ENCODE measurements around the gene MUC21. TPM values are rescaled to one million over a fixed set of nuclear protein-coding genes. Genes with fewer than 3 reads are reported as not detected.
"Not testable (repeated sequence)": the region's sequence is repeated elsewhere in the genome, so short reads cannot be mapped to it uniquely, and the experiment has no call there.

MUC21 gene
- total RNA-seq, 2 experiments from 2014 or later, result not detected

GRCh38 chr6:31010393-31011060, 27.0 kb downstream of the MUC21 start, which contains the start of gene MUC22:
Gene MUC22 (plus strand): TSS chr6:31010474. CDS start chr6:31010707, 233 bp downstream.
- H3K9me3 Mint-ChIP-seq, result peaks cover 2% of the 10 kb centered on the region
- no peak within 1 kb of the TSS for H3K27ac Mint-ChIP-seq

GRCh38 chr6:31011153-31011552, 27.6 kb downstream of the MUC21 start:
- Mint-ChIP-seq H3K36me3 (no peaks in the 10 kb centered on the region), H3K4me1 (no peaks in the 10 kb centered on the region), H3K4me3 (no peak overlapping the region), H3K9me3 (peaks cover 5% of the 10 kb centered on the region), H3K27ac (no peak overlapping the region), H3K27me3 (peaks cover 38% of the 10 kb centered on the region)
- DNase-seq, result no peak

More at GRCh38 chr6:31010393-31011060, 27.0 kb downstream of the MUC21 start, which contains the start of gene MUC22:
- no peaks in the 10 kb centered on the region for H3K4me1 Mint-ChIP-seq
- peaks cover 38% of the 10 kb centered on the region for H3K27me3 Mint-ChIP-seq
- no peak for DNase-seq
- no peaks in the 10 kb centered on the region for H3K36me3 Mint-ChIP-seq
- H3K4me3 Mint-ChIP-seq, result no peak within 1 kb of the TSS

- no peak for DNase-seq
- Mint-ChIP-seq H3K27ac (no peak overlapping the region), H3K36me3 (no peaks in the 10 kb centered on the region), H3K9me3 (peaks cover 5% of the 10 kb centered on the region), H3K27me3 (peaks cover 28% of the 10 kb centered on the region), H3K4me3 (no peak overlapping the region), H3K4me1 (peaks cover 2% of the 10 kb centered on the region)
Measured at GRCh38 chr6:31016659-31017299, 33.3 kb downstream of the MUC21 start.

- H3K4me3 Mint-ChIP-seq, H3K9me3 Mint-ChIP-seq, DNase-seq, H3K4me1 Mint-ChIP-seq, H3K36me3 Mint-ChIP-seq, H3K27ac Mint-ChIP-seq: not testable (repeated sequence)
- peaks cover 23% of the 10 kb centered on the region for H3K27me3 Mint-ChIP-seq
Measured at GRCh38 chr6:31017436-31017835, 33.9 kb downstream of the MUC21 start.

GRCh38 chr6:31020057-31020456, 36.5 kb downstream of the MUC21 start:
- peaks cover 12% of the 10 kb centered on the region for H3K27me3 Mint-ChIP-seq
- H3K36me3 Mint-ChIP-seq, result no peaks in the 10 kb centered on the region
- no peak overlapping the region for H3K27ac Mint-ChIP-seq
- peaks cover 3% of the 10 kb centered on the region for H3K9me3 Mint-ChIP-seq
- no peak overlapping the region for H3K4me3 Mint-ChIP-seq
- H3K4me1 Mint-ChIP-seq, result peaks cover 2% of the 10 kb centered on the region
- DNase-seq, result no peak

- H3K27me3 Mint-ChIP-seq, result peaks cover 12% of the 10 kb centered on the region
- not testable (repeated sequence) for H3K9me3 Mint-ChIP-seq, H3K36me3 Mint-ChIP-seq, H3K27ac Mint-ChIP-seq, H3K4me1 Mint-ChIP-seq, H3K4me3 Mint-ChIP-seq, DNase-seq
Measured at GRCh38 chr6:31020631-31021255, 37.2 kb downstream of the MUC21 start.

GRCh38 chr6:31021705-31022531, 38.4 kb downstream of the MUC21 start:
- H3K36me3 Mint-ChIP-seq, H3K4me1 Mint-ChIP-seq, H3K9me3 Mint-ChIP-seq, H3K4me3 Mint-ChIP-seq, H3K27ac Mint-ChIP-seq, DNase-seq: not testable (repeated sequence)
- peaks cover 12% of the 10 kb centered on the region for H3K27me3 Mint-ChIP-seq

GRCh38 chr6:31025595-31025994, 42.1 kb downstream of the MUC21 start:
- H3K36me3 Mint-ChIP-seq, result no peaks in the 10 kb centered on the region
- H3K4me1 Mint-ChIP-seq, result no peaks in the 10 kb centered on the region
- no peak for DNase-seq
- no peaks in the 10 kb centered on the region for H3K9me3 Mint-ChIP-seq
- no peak overlapping the region for H3K4me3 Mint-ChIP-seq
- peaks cover 17% of the 10 kb centered on the region for H3K27me3 Mint-ChIP-seq
- H3K27ac Mint-ChIP-seq, result no peak overlapping the region

- DNase-seq, result peak; percentile 9
- H3K27ac Mint-ChIP-seq, result no peak overlapping the region
- H3K9me3 Mint-ChIP-seq, result no peaks in the 10 kb centered on the region
- no peak overlapping the region for H3K4me3 Mint-ChIP-seq
- no peaks in the 10 kb centered on the region for H3K36me3 Mint-ChIP-seq
- H3K4me1 Mint-ChIP-seq, result no peaks in the 10 kb centered on the region
- peaks cover 9% of the 10 kb centered on the region for H3K27me3 Mint-ChIP-seq
Measured at GRCh38 chr6:31031095-31031494, 47.6 kb downstream of the MUC21 start.

- no peaks in the 10 kb centered on the region for H3K4me1 Mint-ChIP-seq
- H3K27ac Mint-ChIP-seq, result no peak overlapping the region
- H3K36me3 Mint-ChIP-seq, result no peaks in the 10 kb centered on the region
- H3K9me3 Mint-ChIP-seq, result no peaks in the 10 kb centered on the region
- peaks cover 9% of the 10 kb centered on the region for H3K27me3 Mint-ChIP-seq
- DNase-seq, result no peak
- H3K4me3 Mint-ChIP-seq, result no peak overlapping the region
Measured at GRCh38 chr6:31033075-31033474, 49.6 kb downstream of the MUC21 start.

- Mint-ChIP-seq H3K27me3 (no peaks in the 10 kb centered on the region), H3K36me3 (no peaks in the 10 kb centered on the region)
Measured at GRCh38 chr6:31035862-31036497, 52.5 kb downstream of the MUC21 start.

GRCh38 chr6:31037169-31037568, 53.7 kb downstream of the MUC21 start:
- Mint-ChIP-seq H3K36me3 (no peaks in the 10 kb centered on the region), H3K9me3 (no peaks in the 10 kb centered on the region), H3K27ac (no peak overlapping the region), H3K4me3 (no peak overlapping the region), H3K27me3 (no peaks in the 10 kb centered on the region), H3K4me1 (no peaks in the 10 kb centered on the region)
- no peak for DNase-seq

More at GRCh38 chr6:31035862-31036497, 52.5 kb downstream of the MUC21 start:
- Mint-ChIP-seq H3K4me1 (no peaks in the 10 kb centered on the region), H3K9me3 (no peaks in the 10 kb centered on the region), H3K27ac (no peak overlapping the region), H3K4me3 (no peak overlapping the region)
- no peak for DNase-seq

GRCh38 chr6:31037682-31038081, 54.2 kb downstream of the MUC21 start:
- peaks cover 1% of the 10 kb centered on the region for H3K4me1 Mint-ChIP-seq
- H3K27me3 Mint-ChIP-seq, result no peaks in the 10 kb centered on the region
- H3K9me3 Mint-ChIP-seq, result no peaks in the 10 kb centered on the region
- H3K4me3 Mint-ChIP-seq, result no peak overlapping the region
- no peak overlapping the region for H3K27ac Mint-ChIP-seq
- no peaks in the 10 kb centered on the region for H3K36me3 Mint-ChIP-seq
- DNase-seq, result no peak

- Mint-ChIP-seq H3K4me3 (no peak overlapping the region), H3K27ac (no peak overlapping the region), H3K9me3 (no peaks in the 10 kb centered on the region), H3K27me3 (no peaks in the 10 kb centered on the region), H3K36me3 (no peaks in the 10 kb centered on the region), H3K4me1 (peaks cover 9% of the 10 kb centered on the region)
- DNase-seq, result no peak
Measured at GRCh38 chr6:31038559-31038958, 55.0 kb downstream of the MUC21 start.

Measured in activated naive CD8-positive, alpha-beta T cell treated with anti-CD3 and anti-CD28 coated beads for 36 hours (primary cell).